ENCODE results near the gene TMEM54.
"Not testable (repeated sequence)": the region's sequence is repeated elsewhere in the genome, so short reads cannot be mapped to it uniquely, and the experiment has no call there.

Gene TMEM54

GRCh38 chr1:32919811-32920733 is 18.9 kb upstream of the TMEM54 start:
- DNase-seq (ENCODE audit: low read depth in 1 of 2, low spot score in 1 of 2) = no peak

DNA sequence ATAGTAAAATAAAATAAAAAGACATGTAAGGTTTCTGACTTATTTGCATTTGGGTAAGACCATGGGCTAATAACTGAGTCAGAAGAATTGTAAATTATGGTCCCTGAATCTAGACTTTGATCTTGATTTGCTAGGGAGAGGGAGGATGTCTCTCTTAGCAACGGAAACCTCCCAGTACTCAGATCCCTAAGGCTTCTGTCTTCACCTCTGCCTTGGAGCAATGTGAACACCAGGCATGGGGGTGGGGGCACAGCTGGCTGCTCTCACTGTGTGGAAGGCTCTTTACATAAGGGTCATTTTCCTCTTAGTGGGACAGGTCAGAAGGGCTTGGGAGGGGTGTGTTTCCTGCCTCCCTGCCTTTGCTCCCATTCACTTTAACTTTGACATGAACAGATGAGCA is 17.0 kb upstream of the TMEM54 start:
- no peak for DNase-seq (ENCODE audit: low read depth in 1 of 2, low spot score in 1 of 2)

DNA sequence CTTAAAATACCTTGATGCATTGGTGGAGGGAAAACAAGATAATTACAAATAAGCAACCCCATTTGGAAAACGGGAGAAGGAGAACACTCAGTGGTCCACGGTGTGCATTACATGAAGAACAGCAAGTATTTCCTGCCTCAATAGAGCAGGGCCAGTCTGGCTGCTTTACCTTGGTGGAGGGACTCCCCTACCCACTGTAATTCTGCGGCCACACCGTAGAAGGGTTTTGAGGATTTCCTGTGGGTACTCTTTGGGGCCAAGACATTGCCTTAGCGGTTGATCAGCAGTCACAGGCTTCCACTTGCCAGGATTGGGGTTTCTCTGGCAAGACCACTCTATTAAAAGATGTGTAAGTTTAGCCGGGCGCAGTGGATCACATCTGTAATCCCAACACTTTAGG is 16.3 kb upstream of the TMEM54 start:
- DNase-seq (ENCODE audit: low read depth in 1 of 2, low spot score in 1 of 2) = no peak

DNA sequence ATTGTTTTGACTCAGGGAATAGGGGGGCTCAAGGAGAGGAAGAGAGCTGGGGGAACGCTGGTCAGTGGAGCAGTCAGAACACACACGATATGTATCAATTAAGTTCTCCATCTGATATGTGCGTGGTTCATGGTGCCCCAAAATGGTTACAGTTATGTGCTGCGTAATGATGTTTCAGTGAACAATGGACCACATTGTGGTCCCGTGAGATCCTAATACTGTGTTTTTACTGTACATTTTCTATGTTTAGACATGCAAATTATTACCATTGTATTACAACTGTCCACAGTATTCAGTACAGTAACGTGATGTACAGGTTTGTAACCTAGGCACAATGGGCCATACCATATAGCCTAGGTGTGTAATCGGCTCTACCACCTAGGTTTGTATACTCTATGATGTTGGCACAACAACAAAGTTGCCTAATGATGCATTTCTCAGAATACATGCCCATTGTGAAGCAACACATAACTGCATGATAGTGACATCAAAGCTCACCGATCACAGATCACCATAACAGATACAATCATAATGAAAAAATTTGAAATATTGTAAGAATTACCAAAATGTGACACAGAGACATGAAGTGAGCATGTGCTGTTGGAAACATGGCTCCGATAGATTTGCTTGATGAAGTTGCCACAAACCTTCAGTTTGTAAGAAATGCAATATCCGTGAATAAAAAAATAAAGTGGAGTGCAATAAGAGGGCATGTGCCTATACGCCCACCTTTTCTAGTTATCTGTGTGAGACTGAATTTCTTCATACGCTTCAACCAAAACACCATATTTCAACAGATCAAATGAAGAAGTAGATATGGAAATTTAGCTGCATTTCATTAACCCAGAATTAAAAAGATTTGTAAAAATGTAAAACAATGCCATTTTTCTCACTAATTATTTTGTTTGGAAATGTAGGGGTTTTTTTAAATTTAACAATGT is 14.8 kb upstream of the TMEM54 start:
- DNase-seq (ENCODE audit: low read depth in 1 of 2, low spot score in 1 of 2) = no peak

GRCh38 chr1:32910319-32910718 is 9.1 kb upstream of the TMEM54 start:
- DNase-seq (ENCODE audit: low read depth in 1 of 2, low spot score in 1 of 2) = no peak

GRCh38 chr1:32907435-32907834 is 6.2 kb upstream of the TMEM54 start:
- no peak for DNase-seq (ENCODE audit: low read depth in 1 of 2, low spot score in 1 of 2)

GRCh38 chr1:32906654-32907053 is 5.5 kb upstream of the TMEM54 start:
- no peak for DNase-seq (ENCODE audit: low read depth in 1 of 2, low spot score in 1 of 2)

GRCh38 chr1:32905588-32905987 is 4.4 kb upstream of the TMEM54 start:
- not testable (repeated sequence) for DNase-seq (ENCODE audit: low read depth in 1 of 2, low spot score in 1 of 2)

DNA sequence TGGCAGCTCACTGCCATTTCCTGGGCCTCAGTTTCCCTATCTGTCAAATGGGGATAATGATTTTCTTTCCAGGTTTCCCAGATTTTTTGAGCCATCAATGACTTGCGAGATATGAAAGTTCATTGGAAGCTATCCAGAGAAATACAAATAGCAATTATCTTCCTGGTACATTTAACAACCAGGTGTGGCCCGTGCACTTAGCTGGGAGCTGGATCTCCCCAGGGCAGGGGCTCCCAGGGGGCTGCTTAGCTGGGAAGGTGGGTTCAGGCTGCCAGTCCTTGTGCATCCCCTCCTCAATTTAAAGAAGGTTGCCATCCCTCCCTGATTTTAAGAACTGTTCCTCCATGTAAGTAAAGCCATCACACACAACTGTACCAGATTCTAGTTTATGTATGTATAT is 3.6 kb upstream of the TMEM54 start:
- no peak for DNase-seq (ENCODE audit: low read depth in 1 of 2, low spot score in 1 of 2)

DNA sequence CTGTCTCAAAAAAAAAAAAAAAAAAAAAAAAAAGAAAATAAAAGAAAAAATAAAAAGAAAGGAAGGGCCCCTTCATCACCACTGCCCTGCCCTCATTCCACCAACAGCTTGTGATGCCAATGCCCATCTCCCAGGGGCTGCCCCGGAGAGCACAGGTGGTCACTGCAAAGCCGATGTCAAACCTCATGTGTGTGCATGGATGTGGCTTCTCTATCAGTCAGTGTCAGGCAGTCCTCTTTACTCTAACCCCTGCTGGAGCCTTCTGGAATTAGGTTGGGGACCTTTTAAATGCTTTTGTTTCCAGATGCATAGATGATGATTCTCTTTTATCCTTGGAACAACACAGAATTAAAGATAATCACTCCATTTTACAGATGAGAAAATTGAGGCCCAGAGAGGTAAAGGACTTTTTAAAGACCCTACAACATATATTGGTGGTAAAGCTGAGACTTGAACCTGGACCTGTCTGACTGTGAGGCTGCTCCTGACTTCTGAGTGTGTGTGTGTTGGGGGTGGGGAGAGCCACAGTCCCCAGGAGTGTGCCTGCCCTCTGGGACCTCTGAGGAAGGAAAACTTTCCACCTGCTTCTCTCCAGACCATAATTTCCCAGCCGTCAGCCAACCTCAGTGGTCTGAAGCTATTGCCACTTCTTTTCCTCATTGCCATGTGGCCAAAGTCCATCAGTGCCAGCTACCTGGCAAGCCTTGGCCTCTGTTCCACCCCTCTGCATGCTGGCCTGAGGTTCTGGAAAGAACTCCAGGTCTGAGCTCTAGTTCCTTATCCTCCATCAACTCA is 3.0 kb upstream of the TMEM54 start:
- DNase-seq (ENCODE audit: low read depth in 1 of 2, low spot score in 1 of 2) = no peak

DNA sequence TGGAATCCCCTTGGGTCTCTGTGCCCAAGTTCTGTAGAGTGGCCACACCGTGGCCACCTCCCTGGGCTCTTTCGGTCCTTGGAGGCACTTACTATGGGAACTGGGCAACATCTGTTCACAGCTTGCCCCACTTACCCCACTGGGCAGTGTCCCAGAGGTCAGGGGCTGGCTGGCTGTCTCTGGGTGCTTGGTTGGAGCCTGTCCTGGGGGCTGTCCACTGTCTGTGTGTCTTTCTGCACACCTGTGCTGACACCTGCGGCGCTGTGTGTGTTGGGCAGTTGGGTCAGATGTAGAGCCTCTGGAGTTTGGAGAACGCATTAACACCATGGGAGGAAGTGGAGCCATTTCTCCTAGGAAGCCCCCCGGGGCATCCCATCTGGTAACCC is 1.3 kb upstream of the TMEM54 start:
- no peak for DNase-seq (ENCODE audit: low read depth in 1 of 2, low spot score in 1 of 2)

DNA sequence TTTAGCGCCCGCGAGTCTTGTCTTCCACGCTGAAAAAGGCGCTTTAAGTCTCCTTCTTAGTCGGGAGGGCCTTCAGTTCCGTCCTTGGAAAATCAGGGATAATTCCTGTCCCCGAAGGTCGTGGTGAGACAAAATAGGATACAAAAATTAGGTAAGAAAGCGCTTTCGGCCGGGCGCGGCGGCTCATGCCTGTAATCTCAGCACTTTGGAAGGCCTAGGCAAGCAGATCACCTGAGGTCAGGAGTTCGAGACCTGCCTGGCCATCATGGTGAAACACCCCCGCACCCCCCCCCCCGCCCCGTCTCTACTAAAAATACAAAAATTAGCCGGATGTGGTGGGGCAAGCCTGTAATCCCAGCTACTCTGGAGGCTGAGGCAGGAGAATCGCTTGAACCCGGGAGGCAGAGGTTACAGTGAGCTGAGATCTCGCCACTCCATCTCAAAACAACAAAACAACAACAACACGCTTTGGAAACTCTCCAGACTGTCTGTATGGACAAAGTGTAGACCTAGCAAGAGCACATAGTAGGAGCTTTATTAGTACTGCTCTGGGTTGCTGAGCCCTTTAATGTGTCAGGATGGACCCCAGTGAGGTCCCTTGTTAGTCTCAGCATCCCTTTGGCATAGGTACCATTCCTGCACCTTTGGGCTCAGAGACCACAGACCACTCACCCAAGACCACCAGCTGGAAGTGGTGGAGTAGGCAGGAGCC is 790 bp upstream of the TMEM54 start:
- no peak for DNase-seq (ENCODE audit: low read depth in 1 of 2, low spot score in 1 of 2)

DNA sequence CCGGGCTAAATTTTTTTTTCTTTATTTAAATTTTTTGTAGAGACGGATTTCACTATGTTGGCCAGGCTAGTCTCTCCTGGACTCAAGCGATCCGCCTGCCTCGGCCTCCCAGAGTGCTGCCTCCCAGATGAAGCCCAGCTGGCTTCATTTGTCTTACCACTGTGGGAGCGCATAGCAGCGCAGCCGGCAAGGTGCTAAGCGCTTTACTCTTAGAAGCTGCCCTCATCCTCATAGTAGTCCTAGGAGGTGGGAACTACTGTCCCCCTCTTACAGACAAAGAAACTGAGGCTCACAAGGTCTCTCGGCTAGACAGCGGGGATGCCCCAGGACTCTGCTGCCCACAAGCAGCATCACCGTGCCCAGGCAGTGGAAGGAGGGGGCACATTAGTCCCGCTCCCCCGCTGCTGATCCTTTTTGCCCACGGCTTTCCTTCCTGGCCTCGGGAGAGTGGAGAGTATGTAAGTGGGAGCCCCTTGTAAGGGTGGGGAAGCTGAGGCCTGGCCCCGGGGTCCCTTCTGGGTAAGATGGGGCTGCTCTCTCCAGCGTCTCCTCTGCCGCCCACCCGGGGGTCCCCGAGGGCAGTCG is 726 bp downstream of the TMEM54 start:
- DNase-seq (ENCODE audit: low read depth in 1 of 2, low spot score in 1 of 2) = no peak

DNA sequence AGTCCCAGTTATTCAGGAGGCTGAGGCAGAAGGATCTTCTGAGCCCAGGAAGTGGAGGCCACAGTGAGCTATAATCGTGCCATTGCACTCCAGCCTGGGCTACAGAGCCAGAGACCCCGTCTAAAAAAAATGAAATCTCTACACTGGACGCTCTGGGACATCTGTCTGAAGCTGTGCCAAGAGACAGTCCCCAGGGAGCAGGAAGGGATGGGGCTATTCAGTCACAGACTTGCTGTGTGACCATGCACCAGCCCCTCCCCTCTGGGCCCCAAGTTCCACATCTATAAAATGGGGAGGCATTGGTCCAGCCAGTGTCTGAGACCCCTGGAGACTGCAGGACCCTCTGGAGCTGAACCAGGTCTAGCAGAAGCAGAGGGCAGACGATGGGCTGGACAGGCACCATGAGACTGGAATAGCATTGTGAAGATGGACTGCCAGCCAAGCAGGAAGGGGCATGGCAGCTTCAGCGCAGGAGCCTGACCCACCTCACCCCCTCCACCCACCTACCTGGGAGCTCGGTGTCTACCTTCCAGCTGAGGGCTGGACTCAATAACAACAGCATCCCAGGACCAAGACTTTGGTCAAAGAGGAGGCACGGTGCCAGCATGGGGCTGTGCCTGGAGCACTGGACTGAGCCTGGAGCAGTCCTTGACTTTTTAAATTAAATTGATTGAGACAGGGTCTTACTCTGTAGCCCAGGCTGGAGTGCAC is 1.4 kb downstream of the TMEM54 start:
- no peak for DNase-seq (ENCODE audit: low read depth in 1 of 2, low spot score in 1 of 2)

GRCh38 chr1:32898958-32899357 is 2.2 kb downstream of the TMEM54 start:
- no peak for DNase-seq (ENCODE audit: low read depth in 1 of 2, low spot score in 1 of 2)

- DNase-seq (ENCODE audit: low read depth in 1 of 2, low spot score in 1 of 2) = no peak
Measured at GRCh38 chr1:32898056-32898455, 3.1 kb downstream of the TMEM54 start.

DNA sequence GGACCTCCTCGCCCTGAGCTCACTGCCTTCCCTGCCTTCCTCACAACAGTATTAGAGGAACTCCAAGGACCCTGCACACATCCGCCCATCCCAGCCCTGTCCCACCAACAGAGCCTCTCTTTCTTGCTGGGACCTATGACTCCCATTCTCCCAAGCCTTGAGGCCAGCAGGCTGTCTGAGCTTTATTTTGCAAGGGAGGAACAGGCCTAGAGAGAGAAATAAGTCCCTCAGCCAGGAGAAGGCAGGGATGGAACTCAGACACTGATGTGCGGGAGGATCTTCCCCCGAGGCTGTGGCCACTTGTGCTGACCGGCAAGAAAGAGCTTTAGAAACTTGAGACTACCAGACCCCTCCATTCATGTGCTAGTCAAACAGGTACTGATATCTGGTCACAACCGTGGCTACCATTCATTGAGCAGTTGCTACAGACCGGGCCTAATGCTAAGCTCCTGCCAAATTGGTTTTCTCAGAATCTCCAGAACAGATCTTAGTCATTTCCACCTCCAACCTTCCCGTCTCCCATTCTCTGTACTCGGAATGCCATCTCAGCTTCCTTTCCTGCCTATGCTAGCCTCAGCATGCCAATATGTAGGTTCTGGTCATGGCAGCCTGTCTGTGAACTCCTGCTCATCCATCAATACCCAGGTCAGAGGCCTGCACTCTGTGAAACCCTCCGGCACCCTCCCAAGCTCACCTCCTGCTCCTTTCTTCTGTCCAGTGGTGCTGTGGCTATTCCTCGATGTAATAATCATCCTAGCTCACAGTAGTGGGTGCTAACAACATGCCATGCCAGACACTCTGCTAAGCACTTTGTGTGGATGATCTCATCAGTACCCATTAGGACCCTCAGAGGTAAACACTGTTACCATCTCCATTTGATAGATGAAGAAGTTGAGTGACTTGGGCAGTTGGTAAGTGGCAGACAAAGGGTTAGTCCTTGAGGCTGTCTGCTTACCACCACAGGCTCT is 3.8 kb downstream of the TMEM54 start:
- DNase-seq (ENCODE audit: low read depth in 1 of 2, low spot score in 1 of 2) = no peak

- no peak for DNase-seq (ENCODE audit: low read depth in 1 of 2, low spot score in 1 of 2)
Measured at GRCh38 chr1:32896451-32896850, 4.7 kb downstream of the TMEM54 start.

All from activated T-helper 1 cell treated with anti-CD3 and anti-CD28 coated beads, Interleukin-2, amount 50 U/mL, for 16 hours (primary cell).